Activated CD4-positive, alpha-beta T cell treated with anti-CD3 and anti-CD28 coated beads, Interleukin-2, Interleukin-6, amounts not matched to agents 100 ng/mL and 50 ng/mL, durations not matched to agents 16 hours and 8 hours (primary cell): Measurements from ENCODE around the gene GDPD4.

Experiments used
- DNase-seq: peaks from one replicate; pipeline ENCODE4 v3.0.0-alpha.2; 2020

Gene GDPD4

GRCh38 chr11:77187776-77188632 is 113.5 kb downstream of the GDPD4 start:
- DNase-seq, result peak; percentile 77

DNA sequence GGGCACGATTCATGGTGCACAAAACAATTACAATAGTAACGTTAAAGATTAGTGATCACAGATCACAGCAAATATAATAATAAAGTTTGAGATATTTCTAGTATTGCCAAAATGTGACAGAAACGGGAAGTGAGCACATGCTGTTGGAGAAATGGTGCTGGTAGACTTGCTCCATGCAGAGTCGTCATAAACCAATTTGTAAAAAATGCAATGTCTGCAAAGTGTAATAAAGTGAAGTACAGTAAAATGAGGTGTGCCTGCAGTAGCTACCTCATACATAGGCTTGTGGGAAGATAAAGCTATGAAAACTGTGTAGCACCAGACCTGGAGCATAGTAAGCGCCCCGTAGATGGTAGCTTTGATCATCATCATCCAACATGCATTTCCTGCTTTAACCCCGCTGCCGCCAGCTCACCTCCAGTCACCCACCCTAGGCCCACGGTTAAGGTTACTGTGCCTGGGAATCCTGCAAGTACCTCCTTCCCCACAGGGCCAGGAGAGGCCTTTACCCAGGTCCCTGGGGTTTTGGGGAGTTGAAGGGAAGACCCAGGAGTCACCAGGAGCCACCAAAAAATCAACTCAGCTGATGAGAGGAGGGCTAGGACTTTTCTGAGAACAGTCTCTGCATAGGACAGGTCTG is 114.3 kb downstream of the GDPD4 start:
- no peak for DNase-seq

GRCh38 chr11:77186302-77186701 is 115.2 kb downstream of the GDPD4 start:
- no peak for DNase-seq

DNA sequence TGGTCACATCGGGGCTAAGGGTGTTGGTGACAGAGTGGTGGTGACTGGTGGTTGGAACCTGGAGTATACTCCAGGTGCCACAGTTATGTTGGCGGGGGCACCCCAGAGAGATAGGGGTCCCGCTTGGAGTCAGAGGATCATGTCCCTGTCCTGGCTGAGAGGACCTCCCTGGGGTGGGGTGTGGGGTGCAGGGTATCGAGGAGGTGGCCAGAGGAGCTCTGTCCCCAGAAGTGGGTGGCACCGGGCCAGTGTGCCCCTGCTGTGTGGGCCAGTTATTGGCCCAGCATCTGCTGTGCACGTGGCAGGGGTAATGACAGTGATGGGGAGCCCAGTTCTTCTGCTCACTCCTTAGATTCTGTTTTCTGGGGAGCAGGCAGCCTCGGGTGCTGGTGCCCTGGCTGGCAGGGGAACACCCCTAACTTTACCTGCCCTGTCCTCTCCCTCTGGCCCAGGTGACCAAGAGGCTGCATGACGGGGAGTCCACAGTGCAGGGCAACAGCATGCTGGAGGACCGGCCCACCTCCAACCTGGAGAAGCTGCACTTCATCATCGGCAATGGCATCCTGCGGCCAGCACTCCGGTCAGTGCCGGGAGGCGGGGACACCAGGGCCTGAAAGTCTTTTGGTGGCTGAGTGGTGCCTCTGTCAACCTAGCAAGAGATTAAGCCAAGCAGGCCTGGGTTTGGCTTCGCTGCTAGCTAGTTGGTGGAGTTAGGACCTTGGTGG is 117.2 kb downstream of the GDPD4 start:
- no peak for DNase-seq

DNA sequence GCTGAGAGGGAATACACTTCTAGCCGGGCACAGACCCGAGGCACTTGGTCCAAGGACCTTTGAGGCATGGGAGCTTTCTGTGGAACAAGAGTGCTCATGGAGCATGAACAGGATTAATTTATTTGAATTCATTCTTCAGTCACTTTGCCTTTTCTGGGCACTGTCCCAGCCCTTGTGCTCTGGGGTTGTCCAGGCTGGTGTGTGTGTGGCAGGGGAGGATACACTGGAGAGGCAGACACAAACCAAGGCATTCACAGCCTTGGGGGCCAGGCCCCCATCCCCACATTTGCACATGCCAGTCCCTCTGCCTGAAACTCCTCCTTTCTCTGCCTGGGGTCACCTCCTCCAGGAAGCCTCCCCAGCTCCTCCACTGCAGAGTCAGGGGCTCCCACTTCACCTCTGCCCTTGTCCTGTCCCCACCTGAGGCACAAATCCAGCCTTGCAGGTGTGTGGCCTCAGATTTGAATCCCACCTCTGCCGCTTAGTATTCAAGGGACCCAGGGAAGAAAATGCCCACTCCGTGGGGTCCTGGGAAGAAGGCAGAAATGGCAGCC is 118.0 kb downstream of the GDPD4 start:
- no peak for DNase-seq

GRCh38 chr11:77182542-77183430 is 118.7 kb downstream of the GDPD4 start:
- no peak for DNase-seq

- no peak for DNase-seq
These were observed 119.5 kb downstream of the GDPD4 start for GRCh38 chr11:77181799-77182541.

- DNase-seq, result no peak
These were observed 120.3 kb downstream of the GDPD4 start for GRCh38 chr11:77181226-77181625.

DNA sequence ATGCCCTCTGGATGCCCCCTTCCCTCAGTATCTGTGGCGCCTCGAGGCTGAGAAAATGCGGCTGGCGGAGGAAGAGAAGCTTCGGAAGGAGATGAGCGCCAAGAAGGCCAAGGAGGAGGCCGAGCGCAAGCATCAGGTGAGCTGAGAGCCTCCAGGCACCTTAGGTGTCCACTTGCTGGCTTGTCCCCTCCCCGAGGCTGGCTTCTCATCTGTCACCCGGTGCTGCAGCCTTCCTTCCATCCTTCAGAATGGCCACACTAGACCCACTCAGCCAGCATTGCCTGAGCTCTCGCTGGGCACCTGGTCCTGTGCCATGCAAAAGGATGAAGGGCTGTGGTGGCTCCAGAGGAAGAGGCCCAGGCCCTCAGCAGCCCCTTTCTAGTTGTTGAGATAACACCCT is 121.1 kb downstream of the GDPD4 start:
- DNase-seq, result no peak

DNA sequence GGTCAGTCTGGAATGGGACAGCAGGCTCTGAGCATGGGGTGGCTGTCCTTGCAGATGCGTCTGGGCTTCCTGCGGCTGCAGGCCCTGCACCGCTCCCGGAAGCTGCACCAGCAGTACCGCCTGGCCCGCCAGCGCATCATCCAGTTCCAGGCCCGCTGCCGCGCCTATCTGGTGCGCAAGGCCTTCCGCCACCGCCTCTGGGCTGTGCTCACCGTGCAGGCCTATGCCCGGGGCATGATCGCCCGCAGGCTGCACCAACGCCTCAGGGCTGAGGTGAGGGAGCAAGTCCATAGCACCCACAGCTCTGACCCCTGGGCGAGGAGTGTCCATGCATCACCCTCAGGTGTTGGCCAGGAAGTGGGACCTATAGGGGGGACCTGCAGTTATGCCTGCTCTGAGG is 121.8 kb downstream of the GDPD4 start:
- no peak for DNase-seq

GRCh38 chr11:77179048-77179447 is 122.4 kb downstream of the GDPD4 start:
- DNase-seq, result no peak

DNA sequence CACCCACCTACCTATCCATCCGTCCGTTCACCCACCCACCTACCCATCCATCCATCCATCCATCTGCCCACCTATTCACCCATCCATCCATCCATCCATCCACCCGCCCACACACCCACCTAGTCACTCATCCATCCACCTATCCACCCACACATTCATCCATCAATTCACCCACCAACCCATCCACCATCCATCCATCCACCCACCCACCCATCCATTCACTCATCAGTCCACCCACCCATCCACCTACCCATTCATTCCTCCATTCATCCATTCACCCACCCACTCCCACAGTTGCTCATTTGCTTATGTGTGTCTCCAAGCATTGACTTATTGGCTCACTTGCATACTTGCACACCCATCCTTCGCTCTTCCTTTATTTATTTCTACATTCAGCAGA is 123.3 kb downstream of the GDPD4 start:
- no peak for DNase-seq

DNA sequence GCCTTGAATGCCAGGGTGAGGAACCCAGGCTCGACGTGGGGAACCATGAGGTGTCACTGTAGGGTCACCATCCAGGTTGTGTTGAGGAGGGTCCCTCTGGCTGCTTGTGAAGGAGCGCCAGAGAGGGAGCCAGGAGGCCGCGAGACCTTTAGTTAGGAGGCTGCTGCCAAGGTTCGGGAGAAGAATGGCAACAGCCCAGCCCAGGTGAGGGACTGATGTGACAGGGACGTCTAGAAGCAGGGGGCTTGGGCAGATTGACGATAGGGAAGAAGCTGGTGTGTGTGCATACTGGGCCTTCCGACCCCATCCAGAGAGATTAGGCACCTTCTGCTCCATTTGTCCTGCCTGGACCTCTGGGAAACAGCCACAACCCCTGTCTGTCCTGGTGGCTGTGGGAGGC is 124.5 kb downstream of the GDPD4 start:
- no peak for DNase-seq

- DNase-seq, result no peak
These were observed 125.5 kb downstream of the GDPD4 start for GRCh38 chr11:77175869-77176539.

DNA sequence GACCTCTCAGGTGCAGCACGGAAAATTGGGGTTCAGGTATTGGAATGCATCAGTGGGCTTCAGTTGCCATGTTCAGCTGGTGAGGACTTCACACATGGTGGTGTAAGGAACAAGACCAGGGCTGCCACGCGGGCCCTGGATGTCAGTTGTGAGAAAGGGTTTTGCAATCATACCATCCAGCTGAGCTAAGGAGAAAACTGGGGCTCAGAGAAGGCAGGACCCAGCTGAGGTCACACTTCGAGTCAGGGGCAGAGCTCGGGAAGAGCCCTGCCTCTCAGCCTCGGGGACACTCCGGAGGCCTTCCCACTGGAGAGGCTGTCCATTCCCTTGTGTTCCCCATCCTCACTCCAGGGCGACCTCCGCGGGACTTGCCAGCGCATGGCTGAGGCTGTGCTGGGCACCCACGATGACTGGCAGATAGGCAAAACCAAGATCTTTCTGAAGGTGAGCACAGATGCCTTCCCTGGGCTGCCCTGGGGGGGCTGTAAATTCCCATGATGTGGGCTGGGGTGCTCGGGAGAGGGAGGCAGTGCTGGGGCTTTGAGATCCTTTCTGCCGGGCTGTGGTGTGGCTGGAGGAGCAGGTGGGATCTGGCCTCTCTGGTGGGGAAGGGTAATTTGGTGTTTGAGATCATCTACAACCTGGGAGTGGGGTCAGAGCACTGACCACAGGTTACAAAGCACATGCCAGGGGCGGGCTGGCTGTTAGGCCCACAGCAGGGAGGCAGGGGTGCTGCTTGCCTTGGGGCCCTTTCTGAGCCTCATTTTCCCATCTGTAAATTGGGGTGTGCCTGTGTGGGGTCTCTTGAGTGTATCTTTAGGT is 126.3 kb downstream of the GDPD4 start:
- DNase-seq, result no peak

DNA sequence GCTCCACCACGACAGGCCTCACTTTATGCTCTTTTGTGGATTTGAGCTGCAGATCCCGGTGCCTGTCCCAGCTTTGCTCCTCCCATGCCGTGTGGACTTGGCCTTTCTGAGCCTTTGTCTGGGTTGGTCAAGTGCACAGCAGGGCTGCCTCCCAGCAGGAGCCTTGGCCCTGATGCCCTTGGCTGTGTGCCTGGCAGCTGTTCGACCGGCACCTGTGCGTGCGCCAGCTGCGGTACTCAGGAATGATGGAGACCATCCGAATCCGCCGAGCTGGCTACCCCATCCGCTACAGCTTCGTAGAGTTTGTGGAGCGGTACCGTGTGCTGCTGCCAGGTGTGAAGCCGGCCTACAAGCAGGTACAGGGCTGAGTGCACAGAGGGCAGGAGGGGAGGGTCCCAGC is 126.9 kb downstream of the GDPD4 start:
- no peak for DNase-seq

- no peak for DNase-seq
These were observed 128.0 kb downstream of the GDPD4 start for GRCh38 chr11:77173494-77173893.

DNA sequence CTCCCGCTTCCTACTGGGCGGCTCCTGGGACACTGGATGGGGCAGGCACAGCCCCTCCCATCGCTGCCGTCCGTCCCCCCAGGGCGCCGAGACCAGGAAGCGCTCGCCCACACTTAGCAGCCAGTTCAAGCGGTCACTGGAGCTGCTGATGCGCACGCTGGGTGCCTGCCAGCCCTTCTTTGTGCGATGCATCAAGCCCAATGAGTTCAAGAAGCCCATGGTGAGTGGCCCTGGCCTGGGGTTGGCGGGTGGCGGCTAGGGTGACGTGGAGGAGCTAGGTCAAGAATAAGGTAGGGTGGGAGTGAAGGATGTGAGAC is 128.9 kb downstream of the GDPD4 start:
- no peak for DNase-seq

- DNase-seq, result no peak
These were observed 129.4 kb downstream of the GDPD4 start for GRCh38 chr11:77171885-77172665.

GRCh38 chr11:77171254-77171653 is 130.2 kb downstream of the GDPD4 start:
- no peak for DNase-seq
